Thyroid gland (tissue), 4 donors: ENCODE data around the gene TRMT2A. TPM values are rescaled to one million over a fixed set of nuclear protein-coding genes. Genes with fewer than 3 reads are reported as not detected.
"Not testable (repeated sequence)": the region's sequence is repeated elsewhere in the genome, so short reads cannot be mapped to it uniquely, and the experiment has no call there.

Source experiments
- DNase-seq, 2 donors: peaks; one replicate each; pipeline ENCODE4 v3.0.0-alpha.2; 2019
- H3K27ac ChIP-seq, 3 donors: fragments of 200-600 bp; sonication (generic); 1 replicate in 2 of 3; 2 replicates in 1 of 3; pipeline ENCODE4 v1.5.1; 2016 to 2019; ENCODE audit warnings: mild to moderate bottlenecking in 1 of 3, moderate library complexity in 1 of 3
- H3K27me3 ChIP-seq: fragments of 200-600 bp; sonication (generic); one replicate; pipeline ENCODE4 v1.5.1; 2019
- H3K36me3 ChIP-seq, 2 donors: fragments of 200-600 bp; sonication (generic); one replicate each; pipeline ENCODE4 v1.5.1; 2016 to 2019
- H3K4me1 ChIP-seq, 2 donors: fragments of 200-600 bp; sonication (generic); one replicate each; pipeline ENCODE4 v1.5.1; 2017 to 2019
- H3K4me3 ChIP-seq, 3 donors: fragments of 200-600 bp; sonication (generic); replicated peaks in 1 of 3; 1 replicate in 2 of 3; 2 replicates in 1 of 3; pipeline ENCODE4 v1.5.1; 2016; ENCODE audit warnings: mild to moderate bottlenecking in 1 of 3
- H3K9me3 ChIP-seq: fragments of 200-600 bp; sonication (generic); one replicate; pipeline ENCODE4 v1.5.1; 2017
- CTCF ChIP-seq, 6 experiments: fragments of 200-600 bp in 3 of 6; fragments of 450-650 bp in 3 of 6; sonication (generic) in 3 of 6; IDR thresholded peaks; one replicate each; pipeline ENCODE4 v1.5.1; 2016 to 2019; ENCODE audit warnings: antibody characterized with exemption in 6 of 6, mild to moderate bottlenecking in 2 of 6, inconsistent platforms in 1 of 6, moderate library complexity in 1 of 6
- POLR2A ChIP-seq, 2 donors: fragments of 450-650 bp; IDR thresholded peaks; one replicate each; pipeline ENCODE4 v1.6.1; 2017; ENCODE audit warnings: antibody characterized with exemption in 2 of 2, mild to moderate bottlenecking in 2 of 2, moderate library complexity in 1 of 2
- WGBS, 2 donors: methylation state at CpG; one replicate each; pipeline ENCODE4 v1.1.5; 2017; 5-methylcytosine and 5-hydroxymethylcytosine counted together
- intact Hi-C: fragments of 100-400 bp; cut with DNase I; formaldehyde crosslinking; loops from one replicate; pipeline ENCODE4 v1.15.1; 2023
- total RNA-seq, 4 donors: library from RNA; depleted of rRNA; stranded (reverse); fragments of >200 nt; gene quantifications; one replicate each; pipeline ENCODE4 v1.2.3, GENCODE V29; 2016

The TRMT2A gene
- total RNA-seq, 4 donors from 2014 or later, result 36.9 to 65.5 (median 53.3) TPM

GRCh38 chr22:20076627-20077172, 40.3 kb downstream of the TRMT2A start:
- H3K9me3 ChIP-seq, result no peaks in the 10 kb centered on the region
- TF ChIP-seq POLR2A (IDR thresholded peaks at IDR 0.05) (no peak), CTCF (IDR thresholded peaks at IDR 0.05) (no peak)
- no peak overlapping the region for H3K4me3 ChIP-seq
- intact Hi-C loops, result no loop called here
- no peaks in the 10 kb centered on the region for H3K27me3 ChIP-seq
- no peak overlapping the region for H3K27ac ChIP-seq
- WGBS, 2 donors, result 73 to 74% methylated on average over 6 of the region's 6 CpGs
- DNase-seq, result no peak
- H3K36me3 ChIP-seq, result no peaks in the 10 kb centered on the region
- H3K4me1 ChIP-seq, result peaks cover 15% of the 10 kb centered on the region in 2 donors

- 85 to 86% methylated on average over 8 of the region's 8 CpGs for WGBS, 2 donors
- intact Hi-C loops, result no loop called here
- H3K4me1 ChIP-seq, result no peaks in the 10 kb centered on the region
- H3K4me3 ChIP-seq, result no peak overlapping the region
- DNase-seq, result no peak
- H3K9me3 ChIP-seq, result no peaks in the 10 kb centered on the region
- no peaks in the 10 kb centered on the region for H3K36me3 ChIP-seq
- H3K27me3 ChIP-seq, result no peaks in the 10 kb centered on the region
- TF ChIP-seq CTCF (IDR thresholded peaks at IDR 0.05) (no peak), POLR2A (IDR thresholded peaks at IDR 0.05) (no peak)
- H3K27ac ChIP-seq, result no peak overlapping the region
Measured at GRCh38 chr22:20071524-20071972, 45.5 kb downstream of the TRMT2A start.

GRCh38 chr22:20069331-20070042, 47.5 kb downstream of the TRMT2A start:
- Histone ChIP-seq H3K4me1 (no peaks in the 10 kb centered on the region), H3K27ac (no peak overlapping the region), H3K27me3 (no peaks in the 10 kb centered on the region), H3K36me3 (peaks cover 0 to 5% of the 10 kb centered on the region in 2 donors), H3K4me3 (no peak overlapping the region), H3K9me3 (no peaks in the 10 kb centered on the region)
- TF ChIP-seq POLR2A (IDR thresholded peaks at IDR 0.05) (no peak), CTCF (IDR thresholded peaks at IDR 0.05) (no peak)
- DNase-seq, result no peak
- intact Hi-C loops, result no loop called here
- 94 to 95% methylated on average over 6 to 7 of the region's 7 CpGs for WGBS, 2 donors

GRCh38 chr22:20068640-20069039, 48.4 kb downstream of the TRMT2A start:
- TF ChIP-seq POLR2A (IDR thresholded peaks at IDR 0.05), result no peak
- no peak for TF ChIP-seq CTCF (IDR thresholded peaks at IDR 0.05)
- Histone ChIP-seq H3K27ac (no peak overlapping the region), H3K9me3 (no peaks in the 10 kb centered on the region), H3K27me3 (no peaks in the 10 kb centered on the region), H3K36me3 (peaks cover 1 to 10% of the 10 kb centered on the region in 2 donors), H3K4me3 (no peak overlapping the region), H3K4me1 (no peaks in the 10 kb centered on the region)
- 92 to 99% methylated on average over 7 of the region's 7 CpGs for WGBS, 2 donors
- intact Hi-C loops, result no loop called here
- no peak for DNase-seq

GRCh38 chr22:20067384-20067682, 49.7 kb downstream of the TRMT2A start:
- intact Hi-C loops, result not testable (repeated sequence)
- 96 to 100% methylated on average over 3 of the region's 3 CpGs for WGBS, 2 donors

More at GRCh38 chr22:20067384-20067682, 49.7 kb downstream of the TRMT2A start:
- peaks cover 14 to 21% of the 10 kb centered on the region in 2 donors for H3K36me3 ChIP-seq
- H3K27ac ChIP-seq, H3K27me3 ChIP-seq, H3K9me3 ChIP-seq, DNase-seq, H3K4me3 ChIP-seq, H3K4me1 ChIP-seq: not testable (repeated sequence)
